GM19023 (cell line): ENCODE results near the gene ADAMTS9.

Source experiments
- ATAC-seq: cut with Tn5 transposase; IDR thresholded peaks from one replicate; pipeline ENCODE4 v1.9.1; 2021; ENCODE audit warnings: mild to moderate bottlenecking, moderate library complexity; ENCODE audit not compliant: unreplicated experiment

The ADAMTS9 gene

GRCh38 chr3:64625381-64625780, 62.4 kb downstream of the ADAMTS9 start:
- ATAC-seq: no peak

- ATAC-seq: no peak
These were observed 64.7 kb downstream of the ADAMTS9 start for GRCh38 chr3:64623125-64623524.

- ATAC-seq: no peak
These were observed 65.9 kb downstream of the ADAMTS9 start for GRCh38 chr3:64621726-64622395.

- no peak for ATAC-seq
These were observed 66.5 kb downstream of the ADAMTS9 start for GRCh38 chr3:64621275-64621674.

GRCh38 chr3:64620020-64620419, 67.8 kb downstream of the ADAMTS9 start:
- ATAC-seq: no peak

- no peak for ATAC-seq
These were observed 68.6 kb downstream of the ADAMTS9 start for GRCh38 chr3:64619216-64619615.

GRCh38 chr3:64617610-64618009, 70.2 kb downstream of the ADAMTS9 start:
- no peak for ATAC-seq

GRCh38 chr3:64616953-64617352, 70.8 kb downstream of the ADAMTS9 start:
- no peak for ATAC-seq

- no peak for ATAC-seq
These were observed 74.8 kb downstream of the ADAMTS9 start for GRCh38 chr3:64612916-64613526.

GRCh38 chr3:64612082-64612860, 75.5 kb downstream of the ADAMTS9 start:
- no peak for ATAC-seq

GRCh38 chr3:64608741-64609140, 79.1 kb downstream of the ADAMTS9 start:
- no peak for ATAC-seq

GRCh38 chr3:64607032-64607551, 80.7 kb downstream of the ADAMTS9 start:
- no peak for ATAC-seq

GRCh38 chr3:64604313-64604712, 83.5 kb downstream of the ADAMTS9 start:
- no peak for ATAC-seq

GRCh38 chr3:64601824-64602223, 86.0 kb downstream of the ADAMTS9 start:
- ATAC-seq: no peak

- ATAC-seq: no peak
These were observed 87.4 kb downstream of the ADAMTS9 start for GRCh38 chr3:64600246-64600950.

GRCh38 chr3:64599651-64600050, 88.1 kb downstream of the ADAMTS9 start:
- no peak for ATAC-seq

- ATAC-seq: no peak
These were observed 92.5 kb downstream of the ADAMTS9 start for GRCh38 chr3:64595253-64595694.

- ATAC-seq: no peak
These were observed 93.7 kb downstream of the ADAMTS9 start for GRCh38 chr3:64594134-64594533.

GRCh38 chr3:64593350-64593749, 94.5 kb downstream of the ADAMTS9 start:
- no peak for ATAC-seq

- no peak for ATAC-seq
These were observed 96.2 kb downstream of the ADAMTS9 start for GRCh38 chr3:64591615-64592014.

GRCh38 chr3:64588380-64588779, 99.4 kb downstream of the ADAMTS9 start:
- no peak for ATAC-seq
